GM21447 (cell line): ENCODE measurements around the gene ACTL6B.
"Not testable (repeated sequence)": the region's sequence is repeated elsewhere in the genome, so short reads cannot be mapped to it uniquely, and the experiment has no call there.

ENCODE experiments used
- ATAC-seq: cut with Tn5 transposase; IDR thresholded peaks from one replicate; pipeline ENCODE4 v1.9.1; 2021; ENCODE audit not compliant: unreplicated experiment

The ACTL6B gene

GRCh38 chr7:100655908-100656674 is at the start of gene ACTL6B:
Gene ACTL6B, minus strand, starts transcription at chr7:100656448. Its CDS starts 94 bp downstream, at chr7:100656354.
- ATAC-seq = no peak

- ATAC-seq = peak; percentile 62
Observed at GRCh38 chr7:100705320-100705752, 49.1 kb upstream of the ACTL6B start.

GRCh38 chr7:100701089-100701488 is 44.8 kb upstream of the ACTL6B start:
- ATAC-seq = not testable (repeated sequence)

GRCh38 chr7:100699018-100699417 is 42.8 kb upstream of the ACTL6B start:
- no peak for ATAC-seq

GRCh38 chr7:100696123-100696521 is 39.9 kb upstream of the ACTL6B start:
- no peak for ATAC-seq

- peak; percentile 42 for ATAC-seq
Observed at GRCh38 chr7:100694098-100694745, 38.0 kb upstream of the ACTL6B start, which contains the start of gene GIGYF1. Gene GIGYF1, minus strand, starts transcription at chr7:100694250. Its CDS starts 6,012 bp downstream, at chr7:100688238.

GRCh38 chr7:100693312-100694097 is 37.3 kb upstream of the ACTL6B start:
- peak; percentile 1 for ATAC-seq

GRCh38 chr7:100692578-100692961 is 36.3 kb upstream of the ACTL6B start:
- ATAC-seq = no peak

GRCh38 chr7:100691676-100692577 is 35.7 kb upstream of the ACTL6B start:
- no peak for ATAC-seq

GRCh38 chr7:100689230-100690135 is 33.2 kb upstream of the ACTL6B start:
- no peak for ATAC-seq

- ATAC-seq = no peak
Observed at GRCh38 chr7:100688326-100688860, 32.1 kb upstream of the ACTL6B start.

GRCh38 chr7:100687751-100688300 is 31.6 kb upstream of the ACTL6B start:
- no peak for ATAC-seq

GRCh38 chr7:100687261-100687660 is 31.0 kb upstream of the ACTL6B start:
- ATAC-seq = no peak

GRCh38 chr7:100686822-100687211 is 30.6 kb upstream of the ACTL6B start:
- ATAC-seq = no peak

GRCh38 chr7:100686201-100686821 is 30.1 kb upstream of the ACTL6B start:
- no peak for ATAC-seq

- ATAC-seq = no peak
Observed at GRCh38 chr7:100685631-100686145, 29.4 kb upstream of the ACTL6B start.

- no peak for ATAC-seq
Observed at GRCh38 chr7:100685049-100685605, 28.9 kb upstream of the ACTL6B start.

- ATAC-seq = no peak
Observed at GRCh38 chr7:100684534-100685042, 28.3 kb upstream of the ACTL6B start.
